PC-9 (cell line): Measurements from ENCODE around the gene ADPGK. TPM values are rescaled to one million over a fixed set of nuclear protein-coding genes. Genes with fewer than 3 reads are reported as not detected.

Experiments used
- BruUV-seq: library from RNA; stranded (reverse); fragments of 400-500 nt; replicated peaks from 2 replicates; lab custom pipeline; 2021; lab: Mats Ljungman, UMichigan
- CTCF ChIA-PET: fragments of 300-600 bp; sonication (Branson Sonifier 250); formaldehyde crosslinking; loops from one replicate; lab custom pipeline; 2022; ENCODE audit warnings: antibody characterized with exemption; lab: Charles Lee
- POLR2A ChIA-PET: fragments of 300-600 bp; sonication (Branson Sonifier 250); formaldehyde crosslinking; loops from one replicate; lab custom pipeline; 2022; ENCODE audit warnings: antibody characterized with exemption; ENCODE audit not compliant: unreplicated experiment; lab: Charles Lee
- DNase-seq, 2 experiments: peaks; one replicate each; pipeline versions ENCODE4 v3.0.0 to v3.0.0-alpha.2; 2015 to 2022; ENCODE audit warnings: mixed read lengths in 1 of 2
- H2AFZ ChIP-seq: fragments of 200-600 bp; sonication (generic); 2 replicates; pipeline ENCODE4 v1.8.1; 2017; ENCODE audit warnings: antibody characterized with exemption
- H3F3A ChIP-seq: fragments of 200-600 bp; sonication (generic); 2 replicates; pipeline ENCODE4 v1.8.1; 2017; ENCODE audit warnings: antibody characterized with exemption, mild to moderate bottlenecking, low read depth; ENCODE audit not compliant: insufficient read depth
- H3K27ac ChIP-seq: fragments of 200-600 bp; sonication (generic); 2 replicates; pipeline ENCODE4 v1.6.1; 2016; ENCODE audit warnings: mixed run types
- H3K27me3 ChIP-seq: fragments of 200-600 bp; sonication (generic); 2 replicates; pipeline ENCODE4 v1.6.1; 2016; ENCODE audit warnings: low read depth, mixed run types; ENCODE audit not compliant: insufficient read depth
- H3K36me3 ChIP-seq: fragments of 200-600 bp; sonication (generic); 2 replicates; pipeline ENCODE4 v1.6.1; 2016; ENCODE audit warnings: low read depth, mixed run types
- H3K4me1 ChIP-seq: fragments of 200-600 bp; sonication (generic); replicated peaks from 2 replicates; pipeline ENCODE4 v1.6.1; 2016; ENCODE audit warnings: mixed run types; ENCODE audit not compliant: insufficient read depth
- H3K4me2 ChIP-seq: fragments of 200-600 bp; sonication (generic); 2 replicates; pipeline ENCODE4 v1.6.1; 2017; ENCODE audit warnings: mixed run types
- H3K4me3 ChIP-seq: fragments of 200-600 bp; sonication (generic); 2 replicates; pipeline ENCODE4 v1.6.1; 2016; ENCODE audit warnings: mixed run types
- H3K79me2 ChIP-seq: fragments of 200-600 bp; sonication (generic); 2 replicates; pipeline ENCODE4 v1.6.1; 2017; ENCODE audit warnings: low read depth, mixed run types
- H3K9me2 ChIP-seq: fragments of 200-600 bp; sonication (generic); 2 replicates; pipeline ENCODE4 v1.8.1; 2017; ENCODE audit warnings: mild to moderate bottlenecking; ENCODE audit not compliant: insufficient read depth
- H3K9me3 ChIP-seq: fragments of 200-600 bp; sonication (generic); 2 replicates; pipeline ENCODE4 v1.8.1; 2016; ENCODE audit warnings: low read depth; ENCODE audit not compliant: insufficient read depth
- H4K20me1 ChIP-seq: fragments of 200-600 bp; sonication (generic); 2 replicates; pipeline ENCODE4 v1.8.1; 2017; ENCODE audit not compliant: insufficient read depth
- CTCF ChIP-seq: fragments of 200-600 bp; sonication (generic); conservative IDR thresholded peaks from 2 replicates; pipeline ENCODE4 v1.6.1; 2017; ENCODE audit warnings: mixed run types, antibody characterized with exemption, mild to moderate bottlenecking, moderate library complexity
- EZH2 ChIP-seq: fragments of 200-600 bp; sonication (generic); IDR thresholded peaks from 2 replicates; pipeline ENCODE4 v1.8.0; 2017; ENCODE audit warnings: antibody characterized with exemption, low read depth
- intact Hi-C: fragments of 100-400 bp; cut with micrococcal nuclease; formaldehyde crosslinking; loops from one replicate; pipeline ENCODE4 v1.10.0; 2022; ENCODE audit not compliant: unreplicated experiment
- total RNA-seq: library from RNA; stranded (reverse); gene quantifications from 2 replicates; pipeline ENCODE4 v1.2.3, GENCODE V29; 2021

Gene ADPGK
- total RNA-seq, 1 experiment from 2014 or later = 40.3 TPM

GRCh38 chr15:72740219-72740618 lies 43.3 kb downstream of the ADPGK start:
- no peak for DNase-seq
- Histone ChIP-seq H3K27ac (no peak overlapping the region), H2AFZ (no peak overlapping the region), H3K9me3 (no peaks in the 10 kb centered on the region), H3K27me3 (no peaks in the 10 kb centered on the region), H3K4me3 (no peak overlapping the region), H4K20me1 (no peaks in the 10 kb centered on the region), H3K4me2 (no peak overlapping the region), H3F3A (no peaks in the 10 kb centered on the region), H3K79me2 (no peaks in the 10 kb centered on the region), H3K9me2 (no peaks in the 10 kb centered on the region), H3K36me3 (no peaks in the 10 kb centered on the region; the same call in 1 of the 2 replicates), H3K4me1 (no peaks in the 10 kb centered on the region)
- CTCF ChIA-PET = interaction anchor here (1.8 kb wide), 1 partner anchor 18 kb away, joined by 5 read pairs; no protein-coding TSS in a partner anchor
- POLR2A ChIA-PET = no interaction called here
- no peak for TF ChIP-seq CTCF
- no peak for TF ChIP-seq EZH2
- intact Hi-C loops = no loop called here
- BruUV-seq = no TSS peak

DNA sequence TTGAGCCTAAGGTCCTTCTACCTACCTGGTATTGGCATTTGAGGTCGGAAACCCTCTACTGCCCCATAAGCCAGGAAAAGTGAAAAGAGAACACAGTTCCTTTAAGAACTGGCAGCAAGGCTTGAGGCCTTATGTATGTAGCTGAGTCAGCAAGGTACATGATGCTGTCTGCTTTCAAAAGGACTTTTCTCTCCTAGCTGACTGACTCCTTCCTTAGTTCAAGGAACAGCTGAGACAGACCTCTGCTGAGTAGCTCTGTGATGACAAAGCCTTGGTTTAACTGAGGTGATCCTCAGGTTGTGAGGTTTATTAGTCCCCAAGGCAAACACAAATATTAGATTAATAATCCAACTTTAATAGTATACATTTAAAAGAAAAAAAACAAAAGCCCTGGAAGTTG lies 45.8 kb downstream of the ADPGK start:
- Histone ChIP-seq H3K4me2 (no peak overlapping the region), H3K9me2 (no peaks in the 10 kb centered on the region), H3K9me3 (no peaks in the 10 kb centered on the region), H3K27ac (no peak overlapping the region), H3K79me2 (no peaks in the 10 kb centered on the region), H3K27me3 (no peaks in the 10 kb centered on the region), H3F3A (no peaks in the 10 kb centered on the region), H2AFZ (no peak overlapping the region), H3K4me1 (no peaks in the 10 kb centered on the region), H3K4me3 (no peak overlapping the region), H3K36me3 (no peaks in the 10 kb centered on the region; the same call in 1 of the 2 replicates), H4K20me1 (no peaks in the 10 kb centered on the region)
- ChIA-PET POLR2A (interaction anchor here (0.6 kb wide), 1 partner anchor 464 kb away, joined by 3 read pairs; no protein-coding TSS in a partner anchor), CTCF (no interaction called here)
- BruUV-seq = no TSS peak
- no peak for DNase-seq
- TF ChIP-seq EZH2 (no peak), CTCF (no peak)
- intact Hi-C loops = no loop called here

GRCh38 chr15:72737061-72737460 lies 46.5 kb downstream of the ADPGK start:
- Histone ChIP-seq H3K4me1 (no peaks in the 10 kb centered on the region), H3K27me3 (no peaks in the 10 kb centered on the region), H3K36me3 (no peaks in the 10 kb centered on the region; the same call in 1 of the 2 replicates), H4K20me1 (no peaks in the 10 kb centered on the region), H3K4me2 (no peak overlapping the region), H3K27ac (no peak overlapping the region), H3K9me2 (no peaks in the 10 kb centered on the region), H2AFZ (no peak overlapping the region), H3K79me2 (no peaks in the 10 kb centered on the region), H3K9me3 (no peaks in the 10 kb centered on the region), H3F3A (no peaks in the 10 kb centered on the region), H3K4me3 (no peak overlapping the region)
- BruUV-seq = no TSS peak
- intact Hi-C loops = no loop called here
- no peak for TF ChIP-seq CTCF
- TF ChIP-seq EZH2 = no peak
- ChIA-PET POLR2A (no interaction called here), CTCF (no interaction called here)
- DNase-seq = no peak
